ENCODE data around the gene VIPR2. TPM values are rescaled to one million over a fixed set of nuclear protein-coding genes. Genes with fewer than 3 reads are reported as not detected.

The VIPR2 gene
- total RNA-seq, 1 donor from 2014 or later: 4.6 TPM

- DNase-seq (ENCODE audit: low spot score): no peak
Measured at GRCh38 chr7:159121476-159121875, 23.2 kb downstream of the VIPR2 start.

DNA sequence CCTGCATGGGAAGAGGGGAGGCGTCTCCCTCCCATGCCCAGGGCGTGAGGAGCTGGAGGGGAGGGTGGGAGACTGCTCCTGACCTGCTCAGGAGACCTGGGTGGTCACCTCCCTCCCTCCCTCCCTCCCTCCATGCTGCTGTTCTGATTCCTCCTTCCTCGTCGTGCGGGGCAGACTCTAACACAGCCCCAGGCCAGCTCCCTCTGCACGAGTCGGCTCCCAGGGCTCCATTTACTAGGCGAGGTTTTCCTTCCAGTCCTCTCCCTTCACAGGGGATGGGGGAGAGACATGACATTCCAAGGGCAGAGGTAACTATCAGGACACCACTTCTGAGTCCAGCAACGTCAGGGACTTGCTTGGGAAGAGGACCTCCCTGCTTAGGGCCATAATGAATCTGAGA lies 23.6 kb downstream of the VIPR2 start:
- DNase-seq (ENCODE audit: low spot score): peak; percentile 37

DNA sequence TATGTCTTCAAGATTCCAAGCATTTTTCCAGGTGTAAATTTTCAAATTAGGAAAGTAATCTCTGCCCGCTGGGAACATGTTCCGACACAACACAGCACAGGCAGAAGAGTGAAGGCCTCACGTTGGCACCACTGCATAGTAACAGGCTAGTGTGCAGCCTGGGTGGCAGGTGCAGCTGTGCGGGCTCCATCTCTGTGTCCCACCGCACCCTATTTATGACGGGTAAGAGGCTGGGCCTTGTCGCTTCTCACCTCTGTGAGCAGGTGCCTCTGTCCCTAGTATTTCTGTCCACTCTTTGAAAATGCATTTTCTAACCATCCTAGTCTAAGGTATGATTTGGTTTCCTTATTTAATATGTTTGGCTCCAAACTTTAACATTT lies 24.1 kb downstream of the VIPR2 start:
- peak; percentile 43 for DNase-seq (ENCODE audit: low spot score)

DNA sequence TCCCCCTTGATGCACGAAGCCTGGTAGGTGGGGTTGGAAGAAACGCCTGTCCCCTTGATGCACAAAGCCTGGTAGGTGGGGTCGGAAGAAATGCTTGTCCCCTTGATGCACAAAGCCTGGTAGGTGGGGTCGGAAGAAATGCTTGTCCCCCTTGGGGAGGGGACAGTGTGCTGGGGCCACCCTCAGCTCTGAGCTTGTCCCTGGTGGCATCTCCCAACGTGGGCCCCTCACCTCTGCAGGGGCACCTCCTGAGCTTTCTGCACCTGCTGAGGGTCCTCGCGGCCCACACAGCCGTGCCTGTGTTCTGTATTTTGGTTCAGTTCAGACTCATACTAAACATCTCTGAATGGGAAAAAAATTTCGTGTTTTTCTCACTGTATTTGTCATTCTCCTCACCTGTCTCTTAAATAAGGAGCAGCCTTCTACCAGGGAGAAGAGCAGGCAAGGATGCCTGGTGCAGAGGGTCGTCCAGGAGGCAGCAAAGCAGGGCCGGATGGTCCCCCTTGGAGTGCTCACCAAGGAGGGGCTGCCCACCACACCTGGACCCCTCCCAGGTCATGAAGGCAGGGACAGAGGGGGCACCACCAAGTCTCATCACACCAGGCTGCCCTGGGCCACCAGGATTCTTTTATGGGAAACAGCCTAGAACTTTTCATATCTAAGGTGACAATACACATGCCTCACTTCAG lies 24.7 kb downstream of the VIPR2 start:
- DNase-seq (ENCODE audit: low spot score): peak; percentile 49

GRCh38 chr7:159119026-159119741 lies 25.5 kb downstream of the VIPR2 start:
- DNase-seq (ENCODE audit: low spot score): peak; percentile 85

DNA sequence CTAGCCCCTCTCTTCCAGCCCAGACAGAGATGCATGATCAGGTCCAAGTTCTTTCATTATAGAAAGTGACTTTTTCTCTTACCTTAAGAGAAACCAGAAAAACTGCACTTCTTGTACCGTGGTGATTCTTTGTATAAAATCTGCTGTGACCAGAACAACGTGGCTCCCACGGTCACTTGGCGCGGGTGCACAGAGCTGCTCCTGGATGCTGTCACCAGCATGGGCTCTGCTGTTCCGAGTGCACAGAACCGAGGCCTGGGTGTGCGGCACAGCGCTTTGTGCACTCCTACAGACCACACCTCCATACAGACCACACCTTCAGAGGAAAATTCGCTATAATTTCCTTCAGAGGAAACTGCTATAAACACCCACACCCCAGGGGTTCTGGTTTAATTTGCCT lies 26.0 kb downstream of the VIPR2 start:
- peak; percentile 75 for DNase-seq (ENCODE audit: low spot score)

DNA sequence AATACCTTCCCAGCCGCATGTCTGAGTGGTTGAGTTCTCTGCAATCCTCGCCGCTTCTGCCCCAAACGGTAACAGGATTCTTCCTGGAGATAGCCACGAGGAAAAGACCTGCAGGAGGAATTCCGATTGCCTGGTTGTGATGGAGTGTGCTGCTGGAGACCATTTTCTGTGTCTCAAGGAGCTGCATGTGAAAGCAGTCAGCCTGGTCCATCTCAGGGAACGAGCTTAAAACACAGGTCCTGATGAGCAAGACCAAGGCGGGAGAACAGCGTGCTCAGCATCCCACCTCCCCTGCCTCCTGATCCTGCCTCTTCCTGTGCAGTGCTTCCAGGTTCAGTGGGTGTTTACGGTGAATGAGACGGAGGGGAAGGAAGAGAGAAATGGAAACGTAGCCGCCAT lies 26.5 kb downstream of the VIPR2 start:
- DNase-seq (ENCODE audit: low spot score): peak; percentile 65

DNA sequence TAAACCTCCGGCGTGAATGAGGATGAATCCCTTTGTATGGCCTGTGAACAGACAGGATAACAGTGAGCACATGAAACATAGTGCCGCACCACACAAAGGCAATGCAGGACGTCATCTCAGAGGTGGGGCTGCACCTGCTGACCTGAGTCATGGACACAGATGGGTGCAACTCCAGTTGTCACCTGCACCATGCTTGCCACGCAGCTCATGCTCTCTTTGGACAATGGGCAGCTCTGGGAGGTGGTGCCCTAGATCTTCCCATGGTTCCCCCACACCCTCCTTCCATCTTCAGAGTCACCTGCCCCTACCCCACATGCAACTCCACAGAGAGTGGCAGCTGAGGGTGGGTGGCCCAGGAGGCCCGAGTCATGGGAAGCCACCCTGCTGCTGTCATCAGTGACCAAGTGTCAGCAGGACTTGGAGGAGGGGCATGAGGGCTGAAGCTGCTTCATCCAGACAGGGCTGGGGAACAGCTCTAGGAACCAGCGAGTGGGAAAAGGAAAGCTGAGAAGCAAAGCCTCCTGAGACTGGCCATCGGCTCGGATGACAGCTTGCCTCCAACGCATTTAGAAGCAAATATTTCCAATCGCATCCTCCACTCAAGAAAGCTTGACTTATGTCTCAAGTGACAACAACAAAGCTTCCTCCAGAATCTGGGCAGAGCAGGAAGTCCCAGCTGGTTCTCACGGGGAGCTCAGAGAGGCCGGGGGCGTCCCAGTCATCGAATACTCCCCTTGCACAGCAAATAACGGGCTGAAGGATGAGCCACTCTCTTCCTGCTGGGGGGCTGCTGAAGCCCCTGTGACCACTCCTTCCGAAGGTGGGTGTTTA lies 27.1 kb downstream of the VIPR2 start:
- DNase-seq (ENCODE audit: low spot score): peak; percentile 59

GRCh38 chr7:159116581-159117339 lies 27.9 kb downstream of the VIPR2 start:
- no peak for DNase-seq (ENCODE audit: low spot score)

- DNase-seq (ENCODE audit: low spot score): peak; percentile 83
Measured at GRCh38 chr7:159115601-159116501, 28.8 kb downstream of the VIPR2 start.

DNA sequence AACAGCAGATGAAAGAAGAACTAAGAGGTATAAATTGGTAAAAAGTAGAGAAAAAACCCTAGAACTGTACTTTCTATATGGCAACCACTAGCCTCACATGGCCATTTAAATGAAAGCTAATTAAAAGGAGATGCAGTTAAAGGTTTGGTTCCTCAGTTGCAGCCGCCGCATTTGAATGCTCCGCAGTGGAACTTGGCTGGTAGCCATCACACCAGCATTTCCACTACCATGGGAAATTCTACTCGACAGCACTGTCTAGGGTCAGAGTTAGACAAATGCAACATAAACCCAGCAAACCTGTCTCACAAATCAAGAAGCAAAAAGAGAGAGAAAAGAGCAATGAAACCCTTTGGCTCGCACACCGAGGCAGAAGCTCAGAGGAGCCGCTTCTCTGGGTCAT lies 29.7 kb downstream of the VIPR2 start:
- DNase-seq (ENCODE audit: low spot score): peak; percentile 24

DNA sequence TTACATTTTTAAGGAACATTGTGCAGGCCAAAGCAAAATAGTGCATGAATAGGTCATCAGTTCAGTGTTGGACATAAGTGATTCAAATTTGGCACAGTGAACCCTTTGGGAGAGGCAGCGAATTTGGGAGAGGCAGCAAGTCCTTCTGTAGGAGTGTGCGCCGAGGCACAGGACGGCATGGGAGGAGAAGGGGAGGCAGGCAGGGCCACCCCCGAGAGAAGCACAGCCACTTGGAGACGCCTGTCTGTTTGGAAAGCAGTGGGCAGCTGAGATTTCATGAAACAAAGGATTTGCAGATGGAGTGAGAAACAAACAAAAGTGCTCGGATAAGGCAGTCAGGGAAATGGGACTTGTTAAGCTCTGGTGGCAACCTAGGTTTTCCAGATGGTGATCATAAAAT lies 30.6 kb downstream of the VIPR2 start:
- no peak for DNase-seq (ENCODE audit: low spot score)

DNA sequence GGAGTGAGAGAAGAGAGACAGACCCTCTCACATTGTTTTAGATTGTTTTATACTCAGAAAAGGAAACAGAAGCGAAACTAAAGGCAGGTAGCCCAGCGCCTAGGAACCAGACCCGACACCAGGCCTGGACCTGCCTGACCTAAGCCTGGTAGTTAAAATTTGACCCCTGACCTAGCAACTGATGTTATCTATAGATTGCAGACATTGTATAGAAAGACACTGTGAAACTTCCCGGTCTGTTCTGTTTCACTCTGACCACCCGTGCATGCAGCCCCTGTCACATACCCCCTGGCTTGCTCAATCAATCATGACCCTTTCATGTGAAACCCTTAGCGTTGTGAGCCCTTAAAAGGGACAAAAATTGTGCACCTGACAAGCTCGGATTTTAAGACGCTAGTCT lies 31.6 kb downstream of the VIPR2 start:
- no peak for DNase-seq (ENCODE audit: low spot score)

- DNase-seq (ENCODE audit: low spot score): peak; percentile 75
Measured at GRCh38 chr7:159112136-159113011, 32.3 kb downstream of the VIPR2 start.

DNA sequence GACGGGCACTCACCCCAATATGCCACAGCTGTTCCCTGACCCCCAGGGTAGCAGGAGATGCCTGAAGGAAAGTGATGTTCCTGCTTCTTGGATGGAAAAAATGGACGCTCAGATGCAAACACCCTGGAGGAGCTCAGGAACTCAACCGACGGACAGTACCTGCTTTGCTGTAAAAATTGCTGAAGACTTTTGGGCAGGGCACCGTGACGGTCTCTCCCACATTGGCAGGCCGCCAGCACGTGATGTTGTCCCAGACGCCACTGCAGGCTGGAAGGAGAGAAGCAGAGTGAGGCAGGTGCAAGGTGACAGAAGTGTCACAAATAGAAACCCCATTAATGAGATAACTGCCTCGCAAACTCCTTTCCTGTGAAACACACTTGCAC lies 35.0 kb downstream of the VIPR2 start:
- peak; percentile 81 for DNase-seq (ENCODE audit: low spot score)

DNA sequence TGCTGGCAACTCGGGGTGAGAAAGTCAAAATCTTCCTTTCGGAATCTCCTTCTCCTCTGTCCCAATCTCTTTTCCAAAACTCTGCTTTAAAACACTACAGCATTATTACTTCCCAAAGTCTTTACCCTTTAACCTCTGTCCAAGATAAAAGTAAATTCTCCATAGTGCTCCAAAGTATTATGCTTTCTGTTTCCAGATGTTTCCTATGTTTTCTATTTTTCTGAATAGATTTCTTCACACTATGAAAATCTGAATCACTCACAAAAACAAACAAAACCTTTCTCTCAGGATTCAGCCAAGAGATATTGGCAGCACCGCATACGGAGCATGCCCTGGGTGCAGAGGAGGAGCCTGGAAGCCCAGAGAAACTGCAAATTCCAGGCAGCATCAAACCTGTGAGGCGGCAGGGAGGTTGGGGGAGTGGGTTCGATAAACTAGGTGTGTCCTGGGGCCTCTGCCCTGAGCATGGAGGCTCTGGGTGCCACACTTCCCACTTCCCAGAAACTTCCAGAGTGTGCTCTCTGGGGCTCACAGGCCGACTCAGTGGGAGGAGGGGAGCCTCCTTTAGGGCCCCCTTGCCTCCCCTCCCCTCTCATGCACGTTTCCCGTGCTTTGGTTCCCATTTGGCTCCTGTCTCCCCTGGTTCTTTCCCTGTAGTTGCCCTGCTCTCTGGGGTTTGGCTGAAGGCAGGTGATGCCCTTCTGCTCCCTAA lies 35.6 kb downstream of the VIPR2 start:
- peak; percentile 51 for DNase-seq (ENCODE audit: low spot score)

DNA sequence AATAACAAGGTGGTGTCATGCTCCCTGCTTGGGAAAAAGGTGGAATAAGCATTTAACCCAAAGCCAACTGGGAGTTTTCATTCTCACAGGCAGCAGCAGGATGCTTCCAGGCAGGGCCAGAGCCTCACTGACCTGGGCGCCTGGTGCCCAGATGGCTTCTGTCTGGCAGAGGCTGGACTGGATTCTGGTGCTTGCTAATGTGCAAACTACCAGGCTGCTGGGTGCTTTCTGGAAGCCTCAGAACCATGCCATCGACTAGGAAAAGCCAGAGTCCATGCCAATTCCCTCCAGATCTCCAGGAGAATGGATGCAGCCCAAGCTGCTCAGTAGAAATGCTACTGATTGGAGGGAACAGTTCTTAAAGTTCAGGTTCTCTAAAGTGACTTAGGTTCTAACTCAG lies 36.2 kb downstream of the VIPR2 start:
- DNase-seq (ENCODE audit: low spot score): peak; percentile 51

- no peak for DNase-seq (ENCODE audit: low spot score)
Measured at GRCh38 chr7:159107161-159107892, 37.3 kb downstream of the VIPR2 start.

Data from mesenteric fat pad (tissue), 1 donor.